ENCODE data around the gene RYR1.
"Not testable (repeated sequence)": the region's sequence is repeated elsewhere in the genome, so short reads cannot be mapped to it uniquely, and the experiment has no call there.

The RYR1 gene

GRCh38 chr19:38424272-38424671, 9.2 kb upstream of the RYR1 start:
- no peak for TF ChIP-seq JUND (IDR thresholded peaks at IDR 0.05; ENCODE audit: low read depth)
- in situ Hi-C loops (cut with HindIII; ENCODE audit: low pct_unique_long_range_greater_than_20kb, low sequenced_read_pairs), result no loop called here
- no peak for DNase-seq (ENCODE audit: low read depth in 1 of 2, low spot score in 1 of 2)

GRCh38 chr19:38425222-38425809, 8.2 kb upstream of the RYR1 start:
- TF ChIP-seq JUND (IDR thresholded peaks at IDR 0.05; ENCODE audit: low read depth), result no peak
- in situ Hi-C loops (cut with HindIII; ENCODE audit: low pct_unique_long_range_greater_than_20kb, low sequenced_read_pairs), result no loop called here
- no peak for DNase-seq (ENCODE audit: low read depth in 1 of 2, low spot score in 1 of 2)

- in situ Hi-C loops (cut with HindIII; ENCODE audit: low pct_unique_long_range_greater_than_20kb, low sequenced_read_pairs), result no loop called here
- no peak for DNase-seq (ENCODE audit: low read depth in 1 of 2, low spot score in 1 of 2)
- no peak for TF ChIP-seq JUND (IDR thresholded peaks at IDR 0.05; ENCODE audit: low read depth)
These were observed 7.6 kb upstream of the RYR1 start, which contains the start of gene RASGRP4 for GRCh38 chr19:38425810-38426466. Gene RASGRP4 (minus strand): TSS chr19:38426219. CDS start chr19:38426091, 128 bp downstream.

GRCh38 chr19:38427035-38427677, 6.3 kb upstream of the RYR1 start:
- in situ Hi-C loops (cut with HindIII; ENCODE audit: low pct_unique_long_range_greater_than_20kb, low sequenced_read_pairs); DNase-seq (ENCODE audit: low read depth in 1 of 2, low spot score in 1 of 2): not testable (repeated sequence)

- TF ChIP-seq JUND (IDR thresholded peaks at IDR 0.05; ENCODE audit: low read depth), result no peak
- in situ Hi-C loops (cut with HindIII; ENCODE audit: low pct_unique_long_range_greater_than_20kb, low sequenced_read_pairs), result no loop called here
- no peak for DNase-seq (ENCODE audit: low read depth in 1 of 2, low spot score in 1 of 2)
These were observed 4.3 kb upstream of the RYR1 start for GRCh38 chr19:38429055-38429810.

GRCh38 chr19:38429811-38430156, 3.7 kb upstream of the RYR1 start:
- DNase-seq (ENCODE audit: low read depth in 1 of 2, low spot score in 1 of 2), result no peak
- in situ Hi-C loops (cut with HindIII; ENCODE audit: low pct_unique_long_range_greater_than_20kb, low sequenced_read_pairs), result no loop called here
- no peak for TF ChIP-seq JUND (IDR thresholded peaks at IDR 0.05; ENCODE audit: low read depth)

GRCh38 chr19:38430931-38431330, 2.6 kb upstream of the RYR1 start:
- in situ Hi-C loops (cut with HindIII; ENCODE audit: low pct_unique_long_range_greater_than_20kb, low sequenced_read_pairs), result no loop called here
- DNase-seq (ENCODE audit: low read depth in 1 of 2, low spot score in 1 of 2), result no peak
- no peak for TF ChIP-seq JUND (IDR thresholded peaks at IDR 0.05; ENCODE audit: low read depth)

GRCh38 chr19:38434549-38435051, 1.1 kb downstream of the RYR1 start:
- in situ Hi-C loops (cut with HindIII; ENCODE audit: low pct_unique_long_range_greater_than_20kb, low sequenced_read_pairs), result no loop called here
- no peak for TF ChIP-seq JUND (IDR thresholded peaks at IDR 0.05; ENCODE audit: low read depth)
- DNase-seq (ENCODE audit: low read depth in 1 of 2, low spot score in 1 of 2), result no peak

GRCh38 chr19:38437295-38437694, 3.8 kb downstream of the RYR1 start:
- in situ Hi-C loops (cut with HindIII; ENCODE audit: low pct_unique_long_range_greater_than_20kb, low sequenced_read_pairs), result no loop called here
- DNase-seq (ENCODE audit: low read depth in 1 of 2, low spot score in 1 of 2), result no peak
- no peak for TF ChIP-seq JUND (IDR thresholded peaks at IDR 0.05; ENCODE audit: low read depth)

- in situ Hi-C loops (cut with HindIII; ENCODE audit: low pct_unique_long_range_greater_than_20kb, low sequenced_read_pairs), result no loop called here
- no peak for TF ChIP-seq JUND (IDR thresholded peaks at IDR 0.05; ENCODE audit: low read depth)
- no peak for DNase-seq (ENCODE audit: low read depth in 1 of 2, low spot score in 1 of 2)
These were observed 4.4 kb downstream of the RYR1 start for GRCh38 chr19:38437917-38438316.

GRCh38 chr19:38440592-38440991, 7.1 kb downstream of the RYR1 start:
- in situ Hi-C loops (cut with HindIII; ENCODE audit: low pct_unique_long_range_greater_than_20kb, low sequenced_read_pairs), result no loop called here
- no peak for DNase-seq (ENCODE audit: low read depth in 1 of 2, low spot score in 1 of 2)
- TF ChIP-seq JUND (IDR thresholded peaks at IDR 0.05; ENCODE audit: low read depth), result no peak

- TF ChIP-seq JUND (IDR thresholded peaks at IDR 0.05; ENCODE audit: low read depth), result no peak
- in situ Hi-C loops (cut with HindIII; ENCODE audit: low pct_unique_long_range_greater_than_20kb, low sequenced_read_pairs), result no loop called here
- no peak for DNase-seq (ENCODE audit: low read depth in 1 of 2, low spot score in 1 of 2)
These were observed 8.3 kb downstream of the RYR1 start for GRCh38 chr19:38441657-38442348.
